BLaER1 treated with 17β-estradiol and CSF1 and Interleukin-3, amounts not matched to agents 10 nM and 100 nM (cell line): Measurements from ENCODE around the gene IFITM10.

ENCODE experiments used
- H3K27ac ChIP-seq, 11 experiments: shearing (Covaris generic); formaldehyde crosslinking; 2 replicates each; pipeline ENCODE4 v1.8.1; 2022
- H3K27me3 ChIP-seq, 11 experiments: shearing (Covaris generic); formaldehyde crosslinking; 2 replicates each; pipeline ENCODE4 v1.8.1; 2022
- H3K36me3 ChIP-seq, 11 experiments: shearing (Covaris generic); formaldehyde crosslinking; 2 replicates each; pipeline ENCODE4 v1.8.1; 2022
- H3K4me1 ChIP-seq, 10 experiments: shearing (Covaris generic); formaldehyde crosslinking; 2 replicates each; pipeline ENCODE4 v1.8.1; 2022
- H3K4me2 ChIP-seq, 11 experiments: shearing (Covaris generic); formaldehyde crosslinking; 2 replicates each; pipeline ENCODE4 v1.8.1; 2022
- H3K4me3 ChIP-seq, 10 experiments: shearing (Covaris generic); formaldehyde crosslinking; 2 replicates each; pipeline ENCODE4 v1.8.1; 2022
- H3K9ac ChIP-seq, 11 experiments: shearing (Covaris generic); formaldehyde crosslinking; 2 replicates each; pipeline ENCODE4 v1.8.1; 2022
- H3K9me3 ChIP-seq, 11 experiments: shearing (Covaris generic); formaldehyde crosslinking; replicated peaks in 1 of 11; 2 replicates each; pipeline ENCODE4 v1.8.1; 2022
- H4K20me1 ChIP-seq, 11 experiments: shearing (Covaris generic); formaldehyde crosslinking; 2 replicates each; pipeline ENCODE4 v1.8.1; 2022
- Cebpa-rat ChIP-seq, 11 experiments: shearing (Covaris generic); IDR thresholded peaks; 2 replicates each; pipeline ENCODE4 v1.8.1; 2022

The IFITM10 gene

DNA sequence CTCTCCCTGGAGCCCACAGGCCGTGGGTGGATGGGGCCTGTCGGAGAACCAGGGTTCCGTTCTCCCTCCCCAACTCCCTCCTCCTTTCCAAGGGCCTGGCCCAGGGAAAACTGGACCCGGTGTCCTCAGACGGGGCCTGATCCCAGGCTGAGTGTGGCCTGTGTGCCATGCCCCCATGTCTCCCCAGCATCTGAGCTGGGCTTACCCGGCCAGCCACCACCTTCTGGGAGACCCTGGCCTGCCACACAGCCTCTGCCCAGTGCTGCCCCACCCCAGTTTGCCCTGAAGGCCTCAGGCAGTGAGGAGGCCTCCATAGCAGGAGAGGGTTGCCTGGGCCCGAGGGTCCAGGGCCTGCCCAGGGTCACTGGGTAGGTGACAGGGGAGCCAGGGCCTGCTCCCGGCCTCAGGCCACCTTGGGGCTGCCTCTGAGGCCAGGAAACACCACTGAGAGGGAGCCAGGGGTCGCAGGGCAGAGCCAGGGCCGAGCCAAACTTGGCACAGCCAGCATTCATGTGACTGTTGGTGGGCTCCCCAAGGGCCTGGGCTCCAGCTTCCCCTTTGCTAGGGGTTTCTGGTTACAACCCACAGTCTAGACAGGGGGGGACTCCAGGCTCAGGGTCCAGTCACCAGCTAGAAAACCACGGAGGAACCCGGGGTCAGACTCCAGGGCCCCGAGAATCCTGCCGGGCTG is 590 bp upstream of the IFITM10 start:
- Histone ChIP-seq H3K27ac (peak overlapping the region; percentile 35 to 88 (median 78); a peak in 20 of 22 replicates), H4K20me1 (peaks cover 0 to 91% (median 26%) of the 10 kb centered on the region in 11 experiments; a peak in 15 of 22 replicates), H3K4me3 (peak overlapping the region in 5 of 10 experiments; percentile 2 to 24 (median 20); a peak in 4 of 20 replicates), H3K27me3 (peaks cover 0 to 29% (median 24%) of the 10 kb centered on the region in 11 experiments; a peak in 19 of 22 replicates), H3K36me3 (peaks cover 0 to 47% (median 29%) of the 10 kb centered on the region in 11 experiments; a peak in 16 of 22 replicates), H3K4me2 (peak overlapping the region; percentile 48 to 100 (median 98)), H3K9me3 (no peaks in the 10 kb centered on the region), H3K9ac (peak overlapping the region; percentile 38 to 80 (median 70); a peak in 20 of 22 replicates), H3K4me1 (peaks cover 93 to 100% (median 97%) of the 10 kb centered on the region in 10 experiments)
- TF ChIP-seq Cebpa-rat (IDR thresholded peaks at IDR 0.05): no peak

DNA sequence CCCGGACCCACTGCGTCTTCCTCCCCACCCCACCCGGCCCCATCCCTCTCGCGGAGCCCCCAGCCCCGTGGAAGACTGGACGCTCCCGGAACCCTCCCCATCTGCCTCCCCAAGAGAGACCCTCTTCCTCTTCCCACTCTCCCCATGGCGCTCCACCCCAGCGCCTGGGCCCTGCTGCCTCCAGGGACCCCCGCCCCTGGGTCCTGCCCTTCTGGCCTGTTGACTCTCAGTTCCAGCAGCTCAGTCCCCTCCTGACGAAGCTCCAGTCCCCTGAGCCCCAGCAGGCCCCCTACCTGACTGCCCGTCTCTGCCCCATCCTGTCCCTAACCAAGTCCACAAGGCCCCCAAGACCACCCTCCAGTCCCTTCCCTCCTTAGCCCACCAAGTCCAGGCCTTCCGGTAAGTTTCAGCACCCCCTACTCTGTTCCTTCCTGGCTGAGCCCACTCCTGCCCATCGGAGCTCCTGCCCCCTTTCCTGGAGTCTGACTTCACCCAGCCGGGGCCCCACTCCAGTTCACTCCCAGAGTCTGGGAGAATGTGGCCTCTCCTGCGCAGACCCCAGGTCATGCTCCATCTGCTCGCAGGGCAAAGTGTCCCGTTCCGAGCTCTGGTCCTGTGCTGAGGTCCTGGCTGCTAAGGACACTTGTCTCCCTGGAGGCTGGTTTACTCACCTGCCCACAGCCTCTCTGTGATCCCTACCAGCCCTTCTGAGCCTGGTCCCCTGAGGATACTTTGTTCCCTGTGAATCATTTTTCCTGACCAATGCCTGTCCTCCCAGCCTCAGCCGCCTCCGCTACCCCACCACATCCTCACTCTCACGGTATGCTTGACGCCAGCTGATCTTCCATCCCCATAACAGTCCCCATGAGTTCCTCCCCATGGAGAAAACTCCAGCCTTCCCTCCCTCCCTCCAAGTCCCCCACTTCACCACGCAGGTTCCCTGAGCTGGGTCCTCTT is 722 bp downstream of the IFITM10 start:
- peak overlapping the region in 4 of 11 experiments; percentile 20 to 88 (median 58); a peak in 3 of 22 replicates for H3K27ac ChIP-seq
- peak overlapping the region; percentile 48 to 100 (median 98) for H3K4me2 ChIP-seq
- peak overlapping the region in 5 of 11 experiments; percentile 71 to 80 (median 73); a peak in 6 of 22 replicates for H3K9ac ChIP-seq
- no peaks in the 10 kb centered on the region for H3K9me3 ChIP-seq
- H4K20me1 ChIP-seq: peaks cover 0 to 90% (median 26%) of the 10 kb centered on the region in 11 experiments; a peak in 15 of 22 replicates
- peaks cover 0 to 29% (median 24%) of the 10 kb centered on the region in 11 experiments; a peak in 19 of 22 replicates for H3K27me3 ChIP-seq
- H3K36me3 ChIP-seq: peaks cover 0 to 34% (median 16%) of the 10 kb centered on the region in 11 experiments; a peak in 13 of 22 replicates
- peak overlapping the region in 2 of 10 experiments; percentile 0 to 5; a peak in 3 of 20 replicates for H3K4me3 ChIP-seq
- no peak for TF ChIP-seq Cebpa-rat (IDR thresholded peaks at IDR 0.05)
- peaks cover 80 to 87% (median 84%) of the 10 kb centered on the region in 10 experiments for H3K4me1 ChIP-seq

DNA sequence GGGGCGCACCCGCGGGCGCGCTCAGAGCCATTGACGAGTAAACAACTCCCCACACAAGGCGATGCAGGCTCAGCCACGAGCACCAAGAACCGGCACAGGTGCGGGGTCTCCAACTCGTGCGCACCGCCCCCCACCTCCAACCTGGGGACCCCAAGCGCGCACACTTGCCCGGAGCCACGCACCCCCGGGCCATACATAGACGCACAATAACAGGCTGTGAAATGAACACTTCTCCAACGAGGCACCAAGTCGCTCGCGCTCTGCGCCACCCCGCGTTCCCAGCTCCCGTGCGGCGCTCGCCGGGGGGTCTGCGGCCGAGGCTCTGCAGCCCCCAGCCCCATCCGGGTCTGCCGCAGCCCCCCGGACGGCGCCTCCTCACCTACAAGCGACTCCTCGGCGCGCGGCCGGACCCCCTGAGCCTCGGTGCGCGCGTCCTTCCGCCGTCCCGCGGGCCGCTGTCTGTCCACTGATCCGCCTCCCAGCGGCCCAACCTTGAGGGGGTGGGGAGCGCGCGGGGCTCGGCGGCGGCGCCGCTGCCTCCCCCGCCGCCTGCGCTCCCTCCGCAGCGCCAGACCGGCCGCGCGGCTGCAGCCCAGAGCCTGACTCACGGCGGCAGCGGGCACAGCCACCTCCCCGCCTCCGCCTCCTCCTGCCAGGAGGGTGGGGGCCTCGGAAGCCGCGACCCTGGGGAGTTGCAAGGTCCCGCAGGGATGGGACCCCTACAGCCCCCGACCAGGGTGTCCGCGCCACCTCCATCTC is 1.6 kb downstream of the IFITM10 start:
- Histone ChIP-seq H3K27me3 (peaks cover 0 to 29% (median 24%) of the 10 kb centered on the region in 11 experiments; a peak in 19 of 22 replicates), H3K4me2 (peak overlapping the region; percentile 48 to 100 (median 94)), H3K9me3 (no peaks in the 10 kb centered on the region), H4K20me1 (peaks cover 0 to 82% (median 26%) of the 10 kb centered on the region in 11 experiments; a peak in 15 of 22 replicates), H3K9ac (peak overlapping the region in 6 of 11 experiments; percentile 8 to 36 (median 22); a peak in 5 of 22 replicates), H3K36me3 (peaks cover 0 to 26% (median 14%) of the 10 kb centered on the region in 11 experiments; a peak in 13 of 22 replicates), H3K4me3 (peak overlapping the region in 8 of 10 experiments; percentile 16 to 57 (median 36); a peak in 11 of 20 replicates), H3K4me1 (peaks cover 72 to 79% (median 76%) of the 10 kb centered on the region in 10 experiments), H3K27ac (peak overlapping the region in 2 of 11 experiments; percentile 19 to 38; a peak in 2 of 22 replicates)
- no peak for TF ChIP-seq Cebpa-rat (IDR thresholded peaks at IDR 0.05)

DNA sequence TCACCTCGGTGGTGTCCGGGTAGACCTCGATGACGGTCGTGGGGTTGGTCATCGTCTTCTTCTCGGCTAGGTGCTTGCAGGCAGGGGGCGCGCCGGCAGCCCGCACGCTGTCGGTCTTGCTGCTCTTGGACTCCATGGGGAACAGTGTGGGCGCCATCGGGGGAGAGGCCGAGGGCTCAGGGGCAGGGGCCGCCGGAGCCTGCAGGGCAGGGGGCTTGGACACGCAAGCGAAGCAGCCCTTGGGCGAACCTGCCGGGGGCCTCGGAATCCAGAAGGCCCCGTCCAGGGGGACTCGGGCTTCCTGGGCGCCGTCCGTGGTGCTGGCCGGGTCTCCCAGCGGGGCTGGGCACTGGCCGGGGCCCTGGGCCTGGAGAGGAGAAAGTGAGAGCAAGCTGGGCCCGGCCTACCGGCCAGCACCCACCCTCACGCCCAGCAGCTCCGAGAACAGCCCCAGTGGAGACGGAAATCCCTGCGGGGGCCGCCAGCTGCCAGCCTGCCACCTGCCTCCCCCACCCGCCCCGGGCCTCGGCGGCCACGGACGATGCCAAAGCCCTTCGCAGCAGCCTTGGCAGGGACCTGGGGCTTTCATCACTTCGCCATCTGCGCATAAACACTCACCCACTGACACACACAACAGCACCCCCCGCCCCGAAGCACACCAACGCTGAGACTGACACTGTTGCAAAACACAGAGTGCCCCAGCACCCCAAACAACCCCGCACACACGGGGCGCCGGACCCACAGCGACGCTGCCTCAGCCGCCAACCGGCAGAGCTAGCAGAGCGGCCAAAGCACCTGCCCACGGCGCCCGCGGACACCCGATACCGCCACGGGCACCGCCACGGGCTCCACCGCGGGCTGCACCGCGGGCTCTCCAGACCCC is 2.4 kb downstream of the IFITM10 start:
- Histone ChIP-seq H3K4me3 (peak overlapping the region in 8 of 10 experiments; percentile 16 to 57 (median 36); a peak in 10 of 20 replicates), H3K36me3 (peaks cover 0 to 18% (median 7%) of the 10 kb centered on the region in 11 experiments; a peak in 13 of 22 replicates), H3K9me3 (no peaks in the 10 kb centered on the region), H3K4me1 (peaks cover 64 to 70% (median 67%) of the 10 kb centered on the region in 10 experiments), H3K4me2 (peak overlapping the region; percentile 48 to 100 (median 94)), H3K9ac (peak overlapping the region in 6 of 11 experiments; percentile 8 to 36 (median 22); a peak in 6 of 22 replicates), H3K27ac (peak overlapping the region in 1 of 11 experiments; percentile 38; a peak in 1 of 22 replicates), H3K27me3 (peaks cover 0 to 29% (median 24%) of the 10 kb centered on the region in 11 experiments; a peak in 19 of 22 replicates), H4K20me1 (peaks cover 0 to 74% (median 25%) of the 10 kb centered on the region in 11 experiments; a peak in 15 of 22 replicates)
- no peak for TF ChIP-seq Cebpa-rat (IDR thresholded peaks at IDR 0.05)

DNA sequence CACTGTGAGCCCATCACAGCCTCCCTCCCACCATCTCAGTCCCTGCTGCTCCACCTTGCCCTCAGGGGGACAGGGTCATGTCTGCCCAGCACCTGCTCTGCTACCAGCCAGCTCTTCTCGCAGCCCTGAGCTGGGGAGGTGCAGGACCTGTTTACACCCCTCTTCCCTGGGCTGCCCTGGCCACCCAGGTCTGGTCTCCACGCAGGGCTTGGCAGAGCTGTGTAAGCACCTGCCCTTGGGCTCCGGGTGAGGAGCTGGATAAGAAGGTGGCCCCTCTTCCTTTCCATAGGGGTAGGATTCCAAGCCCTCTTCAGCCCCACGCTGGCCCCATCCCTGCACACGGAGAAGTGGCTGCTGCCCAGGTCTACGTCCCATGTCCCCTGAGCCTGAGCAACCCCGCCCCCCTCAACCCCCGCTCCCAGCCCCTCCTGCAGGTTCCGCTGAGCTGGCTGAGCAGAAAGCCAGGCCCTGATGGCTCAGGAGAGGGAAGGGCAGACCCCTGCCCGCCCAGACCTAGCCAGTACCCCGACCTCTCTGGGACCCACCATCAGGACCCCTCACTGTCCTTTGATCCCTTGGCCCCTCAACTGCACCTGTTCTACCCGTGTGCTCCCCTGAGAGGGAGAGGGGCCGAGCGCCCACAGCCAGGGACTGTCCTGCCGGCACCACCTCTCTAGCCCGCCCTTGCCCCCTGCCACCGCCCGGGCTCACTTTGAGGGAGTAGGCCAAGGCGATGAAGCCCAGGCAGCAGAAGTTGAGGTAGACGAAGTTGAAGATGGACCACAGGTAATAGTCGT is 3.2 kb downstream of the IFITM10 start:
- Histone ChIP-seq H3K4me2 (peak overlapping the region; percentile 48 to 100 (median 94)), H3K9me3 (no peaks in the 10 kb centered on the region), H3K9ac (no peak overlapping the region), H3K36me3 (peaks cover 0 to 10% (median 0%) of the 10 kb centered on the region in 11 experiments; a peak in 6 of 22 replicates), H4K20me1 (peaks cover 0 to 65% (median 16%) of the 10 kb centered on the region in 11 experiments; a peak in 14 of 22 replicates), H3K4me1 (peaks cover 55 to 65% (median 59%) of the 10 kb centered on the region in 10 experiments), H3K27me3 (peaks cover 0 to 29% (median 24%) of the 10 kb centered on the region in 11 experiments; a peak in 19 of 22 replicates), H3K27ac (no peak overlapping the region), H3K4me3 (peak overlapping the region in 1 of 10 experiments; percentile 15; a peak in 2 of 20 replicates)
- TF ChIP-seq Cebpa-rat (IDR thresholded peaks at IDR 0.05): no peak

DNA sequence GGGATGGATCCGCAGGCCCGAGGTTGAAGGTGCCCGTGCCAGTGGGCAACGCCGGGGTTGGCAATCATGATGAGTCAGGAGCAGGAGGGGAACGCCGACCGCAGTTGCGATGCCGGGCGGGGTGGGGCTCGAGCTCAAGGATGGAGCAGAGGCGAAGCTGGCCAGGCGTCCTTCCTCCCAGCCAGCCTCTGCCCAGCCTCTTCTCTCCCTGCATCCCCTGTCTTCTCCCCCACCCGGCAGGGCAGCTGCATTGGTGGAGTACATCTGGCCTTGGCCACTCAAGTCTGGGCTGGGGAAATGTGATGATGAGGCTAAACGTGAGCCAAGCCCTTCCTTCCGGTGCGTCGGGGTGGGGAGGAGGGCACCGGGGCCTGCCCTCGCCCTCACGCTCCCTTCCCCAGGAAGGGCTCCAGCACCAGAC is 3.9 kb downstream of the IFITM10 start:
- H3K36me3 ChIP-seq: peaks cover 0 to 4% (median 0%) of the 10 kb centered on the region in 11 experiments; a peak in 4 of 22 replicates
- TF ChIP-seq Cebpa-rat (IDR thresholded peaks at IDR 0.05): no peak
- peaks cover 0 to 29% (median 24%) of the 10 kb centered on the region in 11 experiments; a peak in 19 of 22 replicates for H3K27me3 ChIP-seq
- peak overlapping the region; percentile 48 to 100 (median 94) for H3K4me2 ChIP-seq
- H3K9ac ChIP-seq: no peak overlapping the region
- peaks cover 0 to 59% (median 10%) of the 10 kb centered on the region in 11 experiments; a peak in 13 of 22 replicates for H4K20me1 ChIP-seq
- no peak overlapping the region for H3K4me3 ChIP-seq
- H3K4me1 ChIP-seq: peaks cover 49 to 60% (median 53%) of the 10 kb centered on the region in 10 experiments
- no peak overlapping the region for H3K27ac ChIP-seq
- no peaks in the 10 kb centered on the region for H3K9me3 ChIP-seq
